Natural killer cell (primary cell): ENCODE data around the gene EFCAB10. TPM values are rescaled to one million over a fixed set of nuclear protein-coding genes. Genes with fewer than 3 reads are reported as not detected.

Experiments used
- ATAC-seq, 3 donors: fragments of 150-1000 bp in 2 of 3; fragments of 200-7000 bp in 1 of 3; cut with Tn5 transposase; 1 replicate in 1 of 3; 2 replicates in 2 of 3; pipeline ENCODE4 v1.10.0; 2021; ENCODE audit warnings: mild to moderate bottlenecking in 2 of 3, moderate library complexity in 2 of 3
- DNase-seq, 2 donors: peaks; one replicate each; pipeline versions ENCODE4 v3.0.0 to v3.0.0-alpha.2; 2013 to 2021; ENCODE audit warnings: mixed read lengths in 1 of 2
- H3K27ac ChIP-seq: one replicate; pipeline ENCODE4 v1.5.1; 2013; ENCODE audit warnings: mild to moderate bottlenecking, low read length
- H3K27me3 ChIP-seq: one replicate; pipeline ENCODE4 v1.6.1; 2013; ENCODE audit warnings: low read length; ENCODE audit not compliant: control insufficient read depth, insufficient read depth
- H3K36me3 ChIP-seq: one replicate; pipeline ENCODE4 v1.6.1; 2013; ENCODE audit warnings: low read length; ENCODE audit not compliant: control insufficient read depth, insufficient read depth
- H3K4me1 ChIP-seq: one replicate; pipeline ENCODE4 v1.6.1; 2013; ENCODE audit warnings: low read length; ENCODE audit not compliant: control insufficient read depth, insufficient read depth
- H3K4me3 ChIP-seq: one replicate; pipeline ENCODE4 v1.5.1; 2013; ENCODE audit warnings: low read length
- H3K9me3 ChIP-seq: one replicate; pipeline ENCODE4 v1.6.1; 2013; ENCODE audit warnings: low read length; ENCODE audit not compliant: control insufficient read depth, insufficient read depth
- H3K27ac Mint-ChIP-seq, 2 donors: one replicate each; pipeline ENCODE4 v1.8.0; 2022; ENCODE audit warnings: mild to moderate bottlenecking in 2 of 2, mixed read lengths in 2 of 2, moderate library complexity in 1 of 2
- H3K27me3 Mint-ChIP-seq, 2 donors: one replicate each; pipeline ENCODE4 v1.8.0; 2022; ENCODE audit warnings: low read depth in 2 of 2, mixed read lengths in 2 of 2
- H3K36me3 Mint-ChIP-seq: one replicate; pipeline ENCODE4 v1.8.0; 2022; ENCODE audit warnings: mixed read lengths
- H3K4me1 Mint-ChIP-seq, 2 donors: one replicate each; pipeline ENCODE4 v1.8.0; 2022; ENCODE audit warnings: mixed read lengths in 2 of 2
- H3K4me3 Mint-ChIP-seq: one replicate; pipeline ENCODE4 v1.8.0; 2022; ENCODE audit warnings: mild to moderate bottlenecking, moderate library complexity, mixed read lengths
- H3K9me3 Mint-ChIP-seq, 2 donors: one replicate each; pipeline ENCODE4 v1.8.0; 2022; ENCODE audit warnings: mixed read lengths in 2 of 2
- WGBS: methylation state at CpG from one replicate; pipeline ENCODE4 v1.1.7; 2013; ENCODE audit warnings: missing lambda C conversion rate; ENCODE audit not compliant: insufficient coverage; 5-methylcytosine and 5-hydroxymethylcytosine counted together
- intact Hi-C: fragments of 100-400 bp; cut with micrococcal nuclease; formaldehyde crosslinking; loops from one replicate; pipeline ENCODE4 v1.14.2; 2022
- total RNA-seq, 4 donors: library from RNA; stranded (reverse); fragments of 120-200 nt in 1 of 4; gene quantifications; one replicate each; pipeline versions ENCODE4 v1.2.3 to v1.2.4, GENCODE V29; 2013 to 2022
- TF ChIP-seq, protein P1 (sequence below): fragments of 200-600 bp; IDR thresholded peaks from one replicate; pipeline ENCODE4 v1.8.0; 2022; ENCODE audit warnings: antibody characterized with exemption

Gene EFCAB10
- total RNA-seq, 3 donors from 2014 or later (not counting 1 experiment from before 2014, with no cell fraction given), result 0.43 to 1.9 TPM; not detected in 1

DNA sequence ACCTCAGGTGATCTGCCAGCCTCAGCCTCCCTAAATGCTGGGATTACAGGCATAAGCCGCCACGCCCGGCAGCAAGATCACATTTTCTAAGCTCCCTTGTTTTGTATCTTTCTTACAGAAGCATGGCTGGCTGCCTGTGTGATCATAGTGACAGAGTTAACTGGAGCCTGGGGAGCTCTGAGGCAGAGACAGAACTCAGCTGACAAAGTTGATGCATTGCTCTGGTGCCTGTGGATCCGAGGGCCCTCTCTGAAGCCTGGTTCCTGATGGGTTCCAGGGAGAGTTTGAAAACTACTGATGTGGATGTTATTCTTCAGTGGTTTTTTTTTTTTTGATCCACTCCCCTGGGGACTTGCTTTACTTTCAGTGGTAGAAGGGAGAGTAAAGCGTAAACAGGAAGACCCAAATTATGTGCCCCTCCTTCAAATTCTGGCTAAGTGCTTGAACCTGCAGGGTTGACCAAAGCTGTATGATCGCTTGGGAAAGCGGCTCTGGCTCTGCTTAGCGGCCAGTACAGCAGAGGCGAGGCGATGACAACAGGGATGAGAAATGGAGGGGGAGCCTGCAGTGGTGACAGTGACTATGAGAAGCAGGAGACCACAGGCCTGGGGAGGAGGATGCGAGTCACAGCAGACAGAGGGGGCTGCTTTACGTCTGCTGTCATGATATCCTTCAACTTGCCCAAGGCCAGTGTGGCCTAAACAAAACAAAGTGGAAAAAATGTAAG lies 6.8 kb upstream of the EFCAB10 start:
- no peak for DNase-seq
- TF ChIP-seq, protein P1, sequence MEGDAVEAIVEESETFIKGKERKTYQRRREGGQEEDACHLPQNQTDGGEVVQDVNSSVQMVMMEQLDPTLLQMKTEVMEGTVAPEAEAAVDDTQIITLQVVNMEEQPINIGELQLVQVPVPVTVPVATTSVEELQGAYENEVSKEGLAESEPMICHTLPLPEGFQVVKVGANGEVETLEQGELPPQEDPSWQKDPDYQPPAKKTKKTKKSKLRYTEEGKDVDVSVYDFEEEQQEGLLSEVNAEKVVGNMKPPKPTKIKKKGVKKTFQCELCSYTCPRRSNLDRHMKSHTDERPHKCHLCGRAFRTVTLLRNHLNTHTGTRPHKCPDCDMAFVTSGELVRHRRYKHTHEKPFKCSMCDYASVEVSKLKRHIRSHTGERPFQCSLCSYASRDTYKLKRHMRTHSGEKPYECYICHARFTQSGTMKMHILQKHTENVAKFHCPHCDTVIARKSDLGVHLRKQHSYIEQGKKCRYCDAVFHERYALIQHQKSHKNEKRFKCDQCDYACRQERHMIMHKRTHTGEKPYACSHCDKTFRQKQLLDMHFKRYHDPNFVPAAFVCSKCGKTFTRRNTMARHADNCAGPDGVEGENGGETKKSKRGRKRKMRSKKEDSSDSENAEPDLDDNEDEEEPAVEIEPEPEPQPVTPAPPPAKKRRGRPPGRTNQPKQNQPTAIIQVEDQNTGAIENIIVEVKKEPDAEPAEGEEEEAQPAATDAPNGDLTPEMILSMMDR, result no peak
- Mint-ChIP-seq H3K36me3 (no peaks in the 10 kb centered on the region), H3K27ac (no peak overlapping the region), H3K4me3 (no peak overlapping the region), H3K4me1 (no peaks in the 10 kb centered on the region), H3K27me3 (no peaks in the 10 kb centered on the region), H3K9me3 (peaks cover 0 to 3% of the 10 kb centered on the region in 2 donors)
- no peak overlapping the region for H3K4me3 ChIP-seq
- intact Hi-C loops, result no loop called here
- no peak overlapping the region for H3K27ac ChIP-seq
- no peaks in the 10 kb centered on the region for H3K36me3 ChIP-seq
- no peak for ATAC-seq
- no peaks in the 10 kb centered on the region for H3K27me3 ChIP-seq
- WGBS, result 80% methylated on average over 12 of the region's 12 CpGs
- H3K9me3 ChIP-seq, result peaks cover 13% of the 10 kb centered on the region
- H3K4me1 ChIP-seq, result no peaks in the 10 kb centered on the region

DNA sequence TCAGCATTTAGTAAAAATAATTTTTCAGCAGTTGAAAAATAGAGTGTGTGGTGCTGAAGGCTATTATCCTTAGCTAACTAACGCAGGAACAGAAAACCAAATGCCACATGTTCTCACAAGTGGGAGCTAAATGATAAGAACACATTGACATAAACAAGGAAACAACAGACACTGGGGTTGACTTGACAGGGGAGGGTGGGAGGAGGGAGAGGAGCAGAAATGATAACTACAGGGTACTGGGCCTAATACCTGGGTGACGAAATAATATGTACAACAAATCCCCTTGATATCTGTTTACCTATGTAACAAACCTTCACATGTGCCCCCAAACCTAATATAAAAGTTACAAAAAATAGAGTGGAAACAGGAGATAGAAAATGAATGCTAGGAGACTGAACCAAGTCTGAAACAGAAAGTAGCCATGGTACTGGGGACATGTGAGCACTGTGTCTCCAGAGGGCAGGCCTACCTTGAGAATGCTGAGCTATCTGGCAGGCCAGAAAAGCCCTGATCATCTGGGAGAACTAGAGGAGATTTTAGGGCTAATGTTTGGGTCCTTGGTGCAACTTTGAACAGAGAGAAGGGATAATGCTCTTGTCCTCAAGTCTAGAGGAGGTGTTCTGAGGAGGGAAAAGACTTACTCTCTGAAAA lies 4.7 kb upstream of the EFCAB10 start:
- Histone ChIP-seq H3K36me3 (no peaks in the 10 kb centered on the region), H3K27ac (no peak overlapping the region), H3K9me3 (peaks cover 13% of the 10 kb centered on the region), H3K4me1 (peaks cover 7% of the 10 kb centered on the region), H3K27me3 (peaks cover 7% of the 10 kb centered on the region), H3K4me3 (no peak overlapping the region)
- TF ChIP-seq, protein P1, result no peak
- H3K36me3 Mint-ChIP-seq, result no peaks in the 10 kb centered on the region
- H3K27ac Mint-ChIP-seq, result no peak overlapping the region
- peaks cover 0 to 6% of the 10 kb centered on the region in 2 donors for H3K4me1 Mint-ChIP-seq
- intact Hi-C loops, result no loop called here
- DNase-seq (no peak), ATAC-seq (no peak)
- whole genome bisulfite sequencing, result 100% methylated on average over 1 of the region's 2 CpGs
- no peak overlapping the region for H3K4me3 Mint-ChIP-seq
- H3K27me3 Mint-ChIP-seq, result peaks cover 11 to 13% of the 10 kb centered on the region in 2 donors
- H3K9me3 Mint-ChIP-seq, result peaks cover 0 to 5% of the 10 kb centered on the region in 2 donors

DNA sequence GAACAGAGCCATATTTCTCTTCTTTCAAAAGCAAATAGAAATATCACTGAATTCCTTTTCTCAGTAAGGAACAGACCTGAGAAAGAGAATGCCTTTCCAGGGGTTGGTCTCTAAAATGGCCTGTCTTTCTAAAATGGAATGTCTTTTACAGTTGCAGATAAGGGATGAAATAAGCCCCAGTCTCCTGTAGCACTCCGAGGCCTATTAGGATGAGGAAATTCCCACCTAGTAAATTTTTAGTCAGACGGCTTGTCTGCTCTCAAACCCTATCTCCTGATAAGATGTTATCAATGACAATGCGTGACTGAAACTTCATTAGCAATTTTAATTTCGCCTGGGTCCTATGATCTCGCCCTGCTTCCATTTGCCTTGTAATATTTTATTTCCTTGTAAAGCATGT lies 2.9 kb upstream of the EFCAB10 start:
- Histone ChIP-seq H3K36me3 (no peaks in the 10 kb centered on the region), H3K27ac (no peak overlapping the region), H3K27me3 (peaks cover 8% of the 10 kb centered on the region), H3K9me3 (peaks cover 13% of the 10 kb centered on the region), H3K4me3 (no peak overlapping the region), H3K4me1 (peaks cover 7% of the 10 kb centered on the region)
- intact Hi-C loops, result no loop called here
- H3K4me1 Mint-ChIP-seq, result peaks cover 0 to 8% of the 10 kb centered on the region in 2 donors
- H3K27me3 Mint-ChIP-seq, result peaks cover 19% of the 10 kb centered on the region in 2 donors
- ATAC-seq (no peak), DNase-seq (no peak)
- H3K9me3 Mint-ChIP-seq, result peaks cover 0 to 5% of the 10 kb centered on the region in 2 donors
- TF ChIP-seq, protein P1, result no peak
- H3K36me3 Mint-ChIP-seq, result no peaks in the 10 kb centered on the region
- no peak overlapping the region for H3K4me3 Mint-ChIP-seq
- WGBS, result 91% methylated on average over 5 of the region's 5 CpGs
- no peak overlapping the region for H3K27ac Mint-ChIP-seq
